Amniotic stem cell (primary cell): ENCODE data around the gene MAGI2.
"Not testable (repeated sequence)": the region's sequence is repeated elsewhere in the genome, so short reads cannot be mapped to it uniquely, and the experiment has no call there.

Experiments
- DNase-seq: peaks from one replicate; lab custom pipeline; 2025; lab: John Stamatoyannopoulos, UW

MAGI2 gene

DNA sequence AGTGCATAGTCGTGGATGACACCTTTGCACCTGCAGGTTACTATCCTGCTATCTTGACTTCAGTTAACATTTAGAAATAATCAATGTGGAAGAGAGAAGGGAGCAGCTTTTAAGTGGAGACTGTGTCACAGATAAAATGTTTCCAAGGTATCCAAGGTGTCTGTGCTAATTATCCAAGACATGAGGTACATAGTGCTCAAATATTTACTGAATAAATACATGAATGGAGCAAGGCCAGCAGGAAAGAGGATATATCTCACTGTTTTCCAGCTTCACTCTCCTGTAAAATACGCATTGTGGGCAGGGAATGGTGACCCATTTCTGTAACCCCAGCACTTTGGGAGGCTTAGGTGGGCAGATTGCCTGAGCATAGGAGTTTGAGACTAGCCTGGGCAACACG lies 1102.5 kb downstream of the MAGI2 start:
- no peak for DNase-seq

DNA sequence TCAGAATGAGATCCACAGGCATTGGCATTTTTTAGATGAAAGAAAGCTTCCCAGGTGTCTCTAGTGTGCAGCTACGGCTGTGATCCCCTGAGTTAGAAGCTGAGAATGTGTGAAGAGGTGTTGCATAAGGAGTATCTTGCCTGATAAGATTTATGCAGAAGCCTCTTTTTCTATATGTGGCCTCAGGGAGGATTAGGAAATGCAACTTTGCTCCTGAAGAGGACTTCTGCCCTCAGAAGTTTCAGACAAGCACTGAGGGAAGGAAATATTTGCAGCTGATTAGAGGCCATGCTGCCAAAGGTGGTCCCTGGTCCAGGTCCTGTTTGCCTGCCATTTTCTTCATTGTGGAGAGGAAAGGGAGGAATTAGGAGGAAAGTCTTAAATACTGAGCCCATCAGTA lies 1103.1 kb downstream of the MAGI2 start:
- no peak for DNase-seq

DNA sequence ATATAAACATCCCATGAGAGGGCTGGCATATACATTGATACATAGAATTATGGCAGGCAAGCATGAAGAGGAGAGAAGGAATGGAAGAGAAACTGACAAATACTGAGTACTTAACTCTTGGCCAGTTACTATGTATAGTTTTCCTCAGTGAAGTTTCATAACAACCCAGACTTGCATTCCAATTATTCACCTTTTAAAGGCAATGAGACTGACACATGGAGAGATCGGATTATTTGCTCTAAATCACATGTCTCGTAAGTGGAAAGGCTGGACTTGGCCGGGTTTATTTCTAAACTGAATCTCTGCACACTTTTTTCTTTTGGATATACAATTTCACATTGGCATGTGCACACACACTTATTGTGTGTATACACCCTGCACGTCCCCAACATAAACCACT lies 1106.6 kb downstream of the MAGI2 start:
- DNase-seq: no peak

DNA sequence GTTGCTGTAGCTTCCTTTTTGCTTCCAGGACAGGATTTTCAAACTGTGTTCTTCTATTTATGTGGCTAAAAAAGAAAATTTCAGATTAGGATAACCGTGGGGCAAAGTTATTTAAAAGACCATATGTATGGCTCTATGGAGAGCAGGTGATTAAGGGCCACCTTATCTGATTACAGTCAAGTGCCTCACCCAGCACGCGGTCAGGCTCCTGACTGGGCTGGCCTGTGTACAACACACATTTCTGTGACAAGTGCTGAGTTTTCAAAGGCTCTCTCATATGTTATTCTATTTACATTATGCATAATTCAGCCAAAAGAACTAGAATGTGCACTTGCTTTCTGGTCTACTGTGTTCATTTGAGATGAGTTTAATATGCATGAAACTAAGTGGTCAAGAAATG lies 1107.5 kb downstream of the MAGI2 start:
- DNase-seq: no peak

DNA sequence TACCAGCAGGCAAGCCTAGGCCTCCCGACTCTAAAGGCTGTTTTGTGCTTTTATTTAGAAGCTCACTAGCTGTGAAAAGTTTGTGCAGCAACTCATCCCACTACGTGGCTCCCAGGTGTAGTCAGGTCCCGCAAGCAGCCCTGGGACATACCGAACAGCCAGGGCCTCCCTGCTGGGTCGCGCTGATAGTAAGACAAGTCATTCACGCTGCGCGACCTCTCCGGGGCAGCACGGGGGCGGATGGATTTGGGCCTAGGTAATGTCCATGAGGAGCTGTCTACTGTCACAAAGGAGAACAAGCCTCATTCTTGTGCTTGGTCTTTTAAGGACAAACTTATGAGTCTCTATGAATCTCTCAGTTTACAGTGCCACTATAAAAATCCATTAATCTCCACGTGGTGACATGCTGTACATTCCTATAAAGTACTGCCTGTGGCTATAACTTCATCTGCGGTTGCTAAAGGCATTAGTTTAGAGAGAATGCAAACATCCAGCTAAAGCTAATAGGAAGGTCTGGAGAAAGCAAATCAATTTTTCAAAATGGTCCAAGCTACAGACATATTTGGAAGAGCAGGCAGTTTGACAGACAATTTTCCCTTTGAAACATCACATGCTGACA lies 1108.1 kb downstream of the MAGI2 start:
- DNase-seq: no peak

DNA sequence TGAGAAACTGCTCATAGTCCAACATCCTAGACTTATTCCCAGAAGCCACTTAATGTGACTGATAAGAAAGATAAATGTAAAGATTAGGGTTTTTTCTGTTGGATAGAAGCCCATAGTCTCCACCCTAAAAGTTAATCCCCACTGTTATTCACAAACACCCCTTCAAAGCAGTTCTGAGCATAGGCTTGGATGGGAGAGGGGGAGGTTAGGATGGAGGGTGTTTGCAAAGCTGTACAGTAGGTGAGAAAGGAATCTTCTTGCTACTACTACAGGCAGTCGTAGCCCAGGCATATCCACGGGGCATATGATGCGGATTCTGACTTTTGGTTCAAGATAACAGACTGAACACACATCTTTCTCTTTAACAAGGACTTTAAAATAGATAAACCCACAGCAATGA lies 1119.0 kb downstream of the MAGI2 start:
- no peak for DNase-seq

DNA sequence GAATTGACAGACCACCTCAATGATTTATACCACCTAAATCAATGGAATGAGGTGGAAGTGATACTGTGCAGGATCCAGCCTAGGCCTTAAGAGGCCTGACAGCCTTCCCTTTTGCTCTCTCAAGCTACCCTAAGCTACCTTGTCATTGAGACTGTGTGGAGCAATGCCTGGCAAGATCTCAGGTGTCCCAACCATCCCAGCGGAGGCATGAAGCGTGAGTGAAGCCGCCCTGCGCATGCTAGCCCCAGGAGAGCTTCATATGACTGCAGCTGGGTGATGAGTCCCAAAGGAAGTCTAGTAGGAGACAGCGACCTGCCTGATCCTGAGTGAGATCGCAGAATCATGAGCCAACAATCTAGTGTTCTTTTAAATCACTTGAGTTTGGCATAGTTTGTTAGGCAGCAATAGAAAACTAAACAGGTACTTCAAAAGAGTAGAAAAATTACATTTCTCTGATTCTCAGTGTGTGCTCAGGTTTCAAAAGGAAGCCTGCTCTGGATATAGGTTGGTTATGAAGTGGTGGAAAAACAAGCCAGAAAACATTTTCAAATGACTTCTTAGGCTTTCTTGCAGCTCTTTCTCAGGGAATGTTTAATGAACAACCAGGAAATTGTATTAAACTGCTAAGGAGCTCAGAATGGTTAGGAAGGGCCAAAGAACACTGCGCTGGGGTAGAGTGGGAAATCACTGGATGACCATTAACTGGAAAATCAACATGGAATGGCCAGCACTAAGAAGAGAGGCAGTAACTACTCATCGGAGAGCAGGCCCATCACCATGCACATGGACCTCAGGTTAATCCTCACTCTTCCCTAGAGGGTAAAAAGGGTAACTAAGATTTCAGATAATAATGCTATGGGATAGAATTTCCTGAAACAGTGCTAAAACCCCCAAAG lies 1119.7 kb downstream of the MAGI2 start:
- DNase-seq: no peak

DNA sequence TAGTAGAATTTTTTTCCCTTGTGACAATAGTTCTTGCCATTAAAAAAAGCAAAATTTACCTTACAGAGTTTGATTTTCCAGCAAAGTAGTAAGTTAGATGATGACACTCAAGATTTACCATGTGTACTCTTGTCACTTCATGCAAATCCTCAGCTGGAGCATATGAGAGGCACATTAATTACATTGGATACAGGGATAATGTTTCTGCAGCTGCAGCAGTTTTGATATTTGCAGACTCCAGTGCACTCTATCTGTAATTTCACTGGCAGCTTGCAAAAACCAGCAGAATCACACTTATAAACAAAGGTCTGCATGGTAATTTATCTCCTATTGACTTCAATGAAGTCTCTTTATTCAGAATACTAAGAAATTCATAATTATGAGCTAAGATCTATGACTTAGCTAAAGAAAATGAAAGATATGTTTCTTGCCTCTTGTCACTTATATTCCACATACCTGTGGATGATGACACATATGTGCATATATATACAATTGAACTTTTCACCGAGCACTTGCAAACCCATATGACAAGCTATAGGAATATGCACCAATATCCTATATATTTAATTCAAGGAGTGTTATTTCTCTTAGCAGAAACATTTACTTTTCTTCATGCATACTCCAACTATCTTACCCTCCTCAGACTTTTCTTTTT lies 1124.3 kb downstream of the MAGI2 start:
- no peak for DNase-seq

DNA sequence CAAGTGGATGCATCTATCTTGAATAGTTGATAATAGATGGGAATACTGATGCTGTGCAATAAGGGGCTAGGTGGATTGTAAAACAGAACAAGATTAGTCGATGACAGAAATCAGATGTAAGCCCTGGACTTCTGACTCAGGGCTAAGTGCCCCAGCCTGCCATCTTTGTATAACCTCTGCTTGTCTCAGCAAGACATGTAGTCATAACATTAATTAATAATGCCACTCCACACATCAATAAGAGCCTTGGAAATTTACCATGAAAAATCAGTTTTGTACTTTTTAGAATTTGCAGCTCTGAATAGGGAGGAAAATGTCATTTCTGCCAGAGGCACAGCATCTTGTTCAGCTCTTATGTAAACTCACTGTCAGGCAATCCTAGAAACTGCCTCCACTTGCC lies 1125.7 kb downstream of the MAGI2 start:
- DNase-seq: no peak

DNA sequence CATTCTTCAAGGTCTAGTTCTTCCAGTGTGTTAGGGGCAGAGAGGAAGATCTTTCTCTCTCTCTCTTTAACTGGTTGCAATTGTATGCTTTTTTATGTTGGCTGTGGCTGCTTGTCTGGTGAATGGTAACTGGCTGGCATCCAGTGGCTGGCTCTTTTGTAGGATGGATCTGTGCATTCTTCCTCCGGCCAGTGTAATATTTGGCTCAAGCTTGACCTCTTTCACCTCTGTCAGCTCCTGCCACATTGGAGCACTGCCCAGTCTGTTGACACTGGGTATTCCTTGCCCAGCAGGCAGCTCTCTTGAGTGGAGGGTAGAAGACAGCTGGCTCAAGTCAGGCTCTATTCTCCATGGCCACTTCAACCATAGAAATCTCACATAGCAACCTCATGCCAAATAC lies 1126.6 kb downstream of the MAGI2 start:
- DNase-seq: no peak

DNA sequence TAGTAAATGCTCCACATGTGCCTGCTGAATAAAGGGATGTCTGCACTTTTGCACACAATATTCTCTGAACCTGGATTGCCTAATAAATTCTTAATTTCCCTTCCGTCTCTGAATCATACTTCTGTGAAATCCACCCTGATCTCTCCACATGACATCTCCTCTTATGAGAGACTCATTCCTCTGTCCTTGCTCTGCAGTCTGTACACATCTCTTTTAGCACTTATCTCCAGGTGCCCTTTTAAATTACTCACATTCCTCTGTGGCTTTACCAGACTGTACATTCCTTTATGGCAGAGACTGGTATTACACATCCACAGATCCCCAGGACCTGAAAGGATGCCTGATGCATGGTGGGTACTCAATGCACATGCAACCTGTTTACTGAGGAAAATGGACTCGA lies 1127.3 kb downstream of the MAGI2 start:
- no peak for DNase-seq

DNA sequence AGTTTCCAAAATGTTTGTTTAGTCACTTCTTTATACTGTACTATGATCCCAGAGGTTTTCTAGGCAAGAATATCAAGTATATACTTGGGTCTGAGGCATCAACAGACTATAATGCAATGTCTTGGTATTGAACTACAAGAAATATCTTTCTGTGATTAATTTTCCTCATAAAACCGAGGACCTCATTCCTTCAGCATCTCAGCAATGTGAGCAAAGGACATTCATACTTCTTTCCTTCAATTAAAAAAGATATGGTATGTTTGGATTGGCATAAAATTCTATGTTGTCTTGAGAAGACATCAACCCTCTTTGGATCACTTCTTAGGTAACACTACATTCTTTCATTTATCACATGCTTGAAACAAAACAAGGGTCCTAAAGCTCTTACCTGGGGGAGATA lies 1130.3 kb downstream of the MAGI2 start:
- no peak for DNase-seq

DNA sequence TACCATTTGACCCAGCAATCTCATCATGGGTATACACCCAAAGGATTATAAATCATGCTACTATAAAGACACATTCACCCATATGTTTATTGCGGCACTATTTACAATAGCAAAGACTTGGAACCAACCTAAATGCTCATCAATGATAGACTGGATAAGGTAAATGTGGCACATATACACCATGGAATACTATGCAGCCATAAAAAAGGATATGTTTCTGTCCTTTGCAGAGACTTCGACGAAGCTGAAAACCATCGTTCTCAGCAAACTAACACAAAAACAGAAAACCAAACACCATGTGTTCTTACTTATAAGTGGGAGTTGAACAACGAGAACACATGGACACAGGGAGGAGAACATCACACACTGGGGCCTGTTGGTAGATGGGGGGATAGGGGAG lies 1131.2 kb downstream of the MAGI2 start:
- DNase-seq: not testable (repeated sequence)

DNA sequence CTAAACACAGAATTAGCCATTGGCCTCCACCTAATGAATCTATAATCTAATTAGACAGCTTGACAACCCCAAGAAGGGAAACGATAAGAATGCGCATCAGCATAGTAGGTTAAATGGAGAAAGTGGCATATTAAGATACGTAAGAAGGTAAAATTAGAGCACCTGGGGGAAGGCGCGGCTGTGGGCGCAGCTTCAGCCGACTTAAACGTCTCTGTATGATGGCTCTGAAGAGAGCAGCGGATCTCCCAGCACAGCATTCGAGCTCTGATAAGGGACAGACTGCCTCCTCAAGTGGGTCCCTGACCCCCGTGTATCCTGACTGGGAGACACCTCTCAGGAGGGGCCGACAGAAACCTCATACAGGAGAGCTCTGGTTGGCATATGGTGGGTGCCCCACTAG lies 1136.1 kb downstream of the MAGI2 start:
- DNase-seq: no peak

DNA sequence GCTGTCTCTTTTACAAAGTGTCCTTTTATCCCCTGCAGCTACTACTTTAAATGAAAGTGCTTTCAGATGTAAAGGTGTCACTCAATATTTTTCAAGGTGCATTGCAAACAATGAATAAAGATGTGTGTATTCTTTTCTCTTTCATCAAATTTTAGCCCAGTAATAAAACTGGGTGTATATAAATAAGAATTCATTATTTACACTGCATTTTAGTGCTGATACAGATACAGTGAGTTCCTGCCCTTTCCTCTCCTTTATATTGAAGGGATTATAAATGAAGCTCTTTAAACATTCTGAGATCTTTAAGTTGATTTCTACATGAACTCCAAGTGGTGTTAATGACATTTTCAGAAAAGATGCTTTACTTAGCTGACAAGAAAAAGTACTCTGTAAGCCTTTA lies 1137.4 kb downstream of the MAGI2 start:
- no peak for DNase-seq

DNA sequence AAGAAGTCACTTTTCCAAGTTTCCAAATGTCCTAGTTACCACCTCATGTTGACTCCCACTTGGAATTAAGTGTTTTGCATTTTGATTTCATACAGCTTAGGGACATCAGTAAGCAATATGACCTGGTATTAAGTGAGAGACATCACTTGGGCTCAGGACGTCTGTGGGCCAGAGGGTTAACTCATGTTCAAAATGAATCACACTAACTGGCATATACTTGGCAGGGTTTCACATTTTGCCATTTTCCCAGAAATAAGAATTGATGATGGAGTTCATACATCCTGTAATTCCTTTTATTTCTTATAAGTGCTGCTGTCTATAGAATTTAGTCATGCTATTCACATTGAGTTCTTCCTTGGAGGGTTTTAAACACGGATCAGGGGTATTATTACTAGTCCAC lies 1138.3 kb downstream of the MAGI2 start:
- DNase-seq: no peak

DNA sequence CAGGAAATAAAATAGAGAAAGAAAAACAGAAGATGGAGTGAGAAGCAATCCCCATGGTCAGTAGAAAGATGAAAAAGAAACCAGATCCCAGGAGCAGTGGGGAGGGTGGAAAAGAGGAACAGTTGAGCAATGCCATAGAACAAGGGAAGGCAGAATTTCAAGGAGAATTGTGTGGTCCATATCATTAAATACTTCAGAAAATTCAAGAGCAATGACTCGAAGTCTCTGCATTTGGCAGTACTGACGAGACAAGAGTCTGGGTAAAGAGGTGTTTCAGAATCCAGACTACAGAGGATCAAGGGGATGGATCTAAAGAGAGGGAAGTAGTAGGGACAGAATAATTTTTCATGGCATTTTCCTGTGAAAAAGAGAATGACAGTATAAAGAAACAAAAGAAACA lies 1142.3 kb downstream of the MAGI2 start:
- no peak for DNase-seq

DNA sequence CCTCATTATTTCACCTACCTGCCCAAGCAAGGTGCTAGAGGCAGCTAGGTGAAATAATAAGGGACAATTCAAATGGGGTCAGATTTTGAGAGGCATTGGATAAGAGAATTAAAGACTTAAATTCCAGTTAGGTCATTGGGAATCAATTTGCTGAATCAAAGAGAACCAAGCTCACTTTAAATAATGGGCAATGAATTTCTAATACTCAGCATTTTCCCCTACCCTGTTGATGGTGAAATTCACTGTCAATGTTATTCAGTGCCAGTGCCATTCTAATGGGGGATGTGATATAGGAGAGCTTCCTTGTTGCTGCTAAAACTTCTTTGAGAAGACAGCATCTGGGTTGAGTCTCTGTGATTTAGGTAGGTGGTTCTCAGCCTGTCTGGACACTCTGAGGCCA lies 1145.6 kb downstream of the MAGI2 start:
- DNase-seq: no peak

DNA sequence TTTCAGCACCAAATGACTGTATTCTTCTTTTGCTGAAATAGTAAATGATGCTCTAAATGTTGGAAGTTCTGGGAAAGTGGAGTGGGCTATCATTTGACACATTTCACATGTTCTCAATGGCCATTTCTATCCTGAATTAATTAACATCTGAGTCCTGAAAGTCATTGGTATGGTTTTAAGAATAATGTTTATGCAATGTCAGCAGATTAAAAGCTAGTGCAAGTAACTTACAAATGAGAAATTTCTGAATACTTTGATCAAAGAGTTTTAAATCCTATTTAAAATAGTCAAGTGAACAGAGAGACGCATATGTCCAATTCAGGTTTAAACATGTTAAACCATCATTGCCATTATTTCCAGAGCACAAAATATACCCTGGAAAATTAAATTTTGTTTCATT lies 1146.8 kb downstream of the MAGI2 start:
- DNase-seq: no peak

DNA sequence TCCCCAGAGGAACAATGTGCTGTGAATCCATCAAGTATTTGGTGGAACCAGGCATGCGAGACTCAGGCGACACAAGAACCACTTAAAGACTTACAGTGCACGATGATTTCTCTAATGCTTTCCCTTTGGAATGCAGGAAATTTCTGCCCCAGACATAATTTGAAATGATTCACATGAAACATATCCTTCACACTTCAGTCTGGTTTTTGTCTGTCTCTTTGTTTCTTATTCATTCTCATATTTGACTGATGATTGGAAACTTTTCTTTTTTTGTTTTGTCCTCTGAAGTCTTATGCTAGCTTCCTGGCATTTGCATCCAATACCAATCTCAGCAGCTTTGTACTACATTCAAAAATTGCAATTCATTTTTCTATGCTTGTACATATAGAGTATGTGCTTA lies 1152.1 kb downstream of the MAGI2 start:
- peak; percentile 38 for DNase-seq

DNA sequence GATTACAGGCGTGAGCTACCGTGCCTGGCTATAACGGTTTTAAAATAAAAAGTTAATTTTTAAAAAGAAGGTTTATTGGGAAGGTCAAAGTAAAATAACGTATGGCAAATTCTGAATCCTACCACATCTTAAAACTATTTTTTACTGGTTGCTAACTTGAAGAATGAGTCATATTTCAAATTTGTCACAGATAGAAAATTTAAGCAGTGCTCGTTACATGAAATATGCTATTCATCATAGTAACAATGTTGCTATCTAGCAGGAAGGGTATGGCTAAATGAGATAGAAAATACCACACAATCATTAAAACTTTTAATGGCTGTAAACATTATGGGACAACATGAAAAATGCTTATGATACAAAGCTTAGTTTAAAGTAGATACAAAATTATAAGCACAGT lies 1154.4 kb downstream of the MAGI2 start:
- DNase-seq: no peak

DNA sequence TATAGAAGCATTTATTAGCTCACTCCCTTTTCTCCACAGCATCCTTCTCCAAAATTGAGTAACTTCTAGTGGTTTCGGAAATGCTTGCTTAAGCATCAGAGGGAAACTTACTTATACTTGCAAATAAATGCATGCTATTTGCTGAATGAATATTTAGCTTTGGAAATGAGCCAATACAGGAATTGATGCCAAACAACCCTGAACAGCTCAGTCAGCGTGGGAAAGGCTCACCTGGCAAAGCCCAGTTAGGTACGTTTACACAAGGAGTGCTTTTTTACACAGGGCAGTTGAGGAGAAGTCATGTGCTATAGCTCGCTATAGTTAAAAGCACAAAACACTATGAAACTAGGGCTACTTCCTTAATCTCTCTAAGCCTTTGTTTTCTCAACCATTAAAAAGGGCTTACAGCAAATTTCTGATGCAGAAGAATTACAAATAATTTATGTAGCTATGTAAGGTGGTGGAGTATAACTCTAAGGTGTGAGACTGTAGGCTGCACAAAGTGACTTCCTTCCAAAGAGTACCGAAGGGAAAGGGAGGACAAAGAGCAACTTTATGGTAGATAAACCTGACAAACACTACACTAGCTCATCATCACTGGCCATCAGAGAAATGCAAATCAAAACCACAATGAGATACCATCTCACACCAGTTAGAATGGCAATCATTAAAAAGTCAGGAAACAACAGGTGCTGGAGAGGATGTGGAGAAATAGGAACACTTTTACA lies 1156.7 kb downstream of the MAGI2 start:
- DNase-seq: no peak
